Endothelial cell of umbilical vein (primary cell): ENCODE data around the gene ADAMTS17. TPM values are rescaled to one million over a fixed set of nuclear protein-coding genes. Genes with fewer than 3 reads are reported as not detected.

Experiments used
- BruUV-seq: library from RNA; stranded (reverse); fragments of 400-500 nt; replicated peaks from 2 replicates; lab custom pipeline; 2021; lab: Mats Ljungman, UMichigan
- CTCF ChIA-PET: fragments of 300-600, 350-600 bp; sonication (Branson Sonifier 250); formaldehyde crosslinking; loops from one replicate; lab custom pipeline; 2021; ENCODE audit warnings: antibody characterized with exemption, inconsistent platforms; lab: Charles Lee
- POLR2A ChIA-PET: fragments of 300-600, 350-600 bp; sonication (Branson Sonifier 250); formaldehyde crosslinking; loops from one replicate; lab custom pipeline; 2021; ENCODE audit warnings: antibody characterized with exemption, inconsistent platforms; lab: Charles Lee
- DNase-seq: peaks from one replicate; pipeline ENCODE4 v3.0.0-alpha.2; 2011; ENCODE audit warnings: low read depth, low spot score
- FAIRE-seq: peaks from 2 replicates; lab custom pipeline; 2011; peaks lifted over from hg19 to GRCh38; lab: Jason Lieb, UNC
- H2AFZ ChIP-seq: 2 replicates; pipeline ENCODE4 v1.6.0; 2012; ENCODE audit warnings: low read depth, low read length, control low read depth, inconsistent platforms
- H3K27ac ChIP-seq: 2 replicates; pipeline ENCODE4 v1.5.1; 2011; ENCODE audit warnings: low read depth, mild to moderate bottlenecking, control low read depth, low read length, moderate library complexity; ENCODE audit not compliant: insufficient read depth
- H3K27me3 ChIP-seq, 2 experiments: 2 replicates each; pipeline versions ENCODE4 v1.6.0 to v1.6.1; 2011; ENCODE audit warnings: low read length in 2 of 2, mixed read lengths in 1 of 2; ENCODE audit not compliant: control insufficient read depth in 2 of 2, insufficient read depth in 2 of 2
- H3K36me3 ChIP-seq, 2 experiments: 2 replicates in 1 of 2; 3 replicates in 1 of 2; pipeline ENCODE4 v1.5.1; 2011; ENCODE audit warnings: low read length in 2 of 2, mild to moderate bottlenecking in 1 of 2, moderate library complexity in 1 of 2; ENCODE audit not compliant: control insufficient read depth in 2 of 2, insufficient read depth in 2 of 2; ENCODE audit errors: extremely low read depth in 1 of 2
- H3K4me1 ChIP-seq: 3 replicates; pipeline ENCODE4 v1.5.1; 2011; ENCODE audit warnings: mild to moderate bottlenecking, low read length; ENCODE audit not compliant: control insufficient read depth, insufficient read depth; ENCODE audit errors: extremely low read depth
- H3K4me2 ChIP-seq: 2 replicates; pipeline ENCODE4 v1.6.1; 2011; ENCODE audit warnings: low read length, control low read depth, mixed read lengths; ENCODE audit not compliant: insufficient read depth
- H3K4me3 ChIP-seq, 3 experiments: fragments of 200-600 bp in 1 of 3; sonication (generic), shearing (Covaris generic) in 1 of 3; replicated peaks in 1 of 3; 2 replicates each; pipeline ENCODE4 v1.5.1; 2011 to 2016; ENCODE audit warnings: control low read depth in 3 of 3, low read length in 3 of 3, mild to moderate bottlenecking in 2 of 3, inconsistent platforms in 1 of 3, low read depth in 1 of 3, moderate library complexity in 1 of 3; ENCODE audit not compliant: insufficient read depth in 1 of 3
- H3K79me2 ChIP-seq: 2 replicates; pipeline ENCODE4 v1.6.0; 2012; ENCODE audit warnings: low read length, inconsistent platforms; ENCODE audit not compliant: control insufficient read depth, insufficient read depth
- H3K9ac ChIP-seq: replicated peaks from 2 replicates; pipeline ENCODE3; 2011; ENCODE audit warnings: low read length, control low read depth; ENCODE audit not compliant: insufficient read depth; ENCODE audit errors: extremely low read depth
- H3K9me1 ChIP-seq: replicated peaks from 3 replicates; pipeline ENCODE4 v1.6.0; 2011; ENCODE audit warnings: mild to moderate bottlenecking, low read length; ENCODE audit not compliant: control insufficient read depth, insufficient read depth; ENCODE audit errors: extremely low read depth
- H3K9me3 ChIP-seq: replicated peaks from 2 replicates; pipeline ENCODE4 v1.5.1; 2012; ENCODE audit warnings: low read length, inconsistent platforms; ENCODE audit not compliant: control insufficient read depth, insufficient read depth
- H4K20me1 ChIP-seq: replicated peaks from 2 replicates; pipeline ENCODE3; 2011; ENCODE audit warnings: mild to moderate bottlenecking, low read length; ENCODE audit not compliant: control insufficient read depth, insufficient read depth; ENCODE audit errors: extremely low read depth
- EZH2 ChIP-seq: IDR thresholded peaks from 2 replicates; pipeline ENCODE4 v1.6.1; 2012; ENCODE audit warnings: borderline replicate concordance, low read depth, mild to moderate bottlenecking, moderate library complexity, low read length, inconsistent platforms; ENCODE audit not compliant: severe bottlenecking
- FOS ChIP-seq: IDR thresholded peaks from 2 replicates; pipeline ENCODE4 v1.6.1; 2011; ENCODE audit warnings: mild to moderate bottlenecking, low read length, moderate library complexity, borderline replicate concordance; ENCODE audit not compliant: insufficient read depth
- GATA2 ChIP-seq: IDR thresholded peaks from 2 replicates; pipeline ENCODE4 v1.7.0; 2011; ENCODE audit warnings: low read depth, mild to moderate bottlenecking, moderate library complexity, mixed read lengths, low read length; ENCODE audit not compliant: insufficient read length, insufficient read depth
- JUN ChIP-seq: IDR thresholded peaks from 2 replicates; pipeline ENCODE4 v1.6.1; 2011; ENCODE audit warnings: borderline replicate concordance, low read depth; ENCODE audit not compliant: insufficient read length, insufficient read depth
- MYC ChIP-seq: IDR thresholded peaks from one replicate; pipeline ENCODE4 v1.6.1; 2011; ENCODE audit warnings: mild to moderate bottlenecking, low read depth, low read length
- POLR2A ChIP-seq: IDR thresholded peaks from 2 replicates; pipeline ENCODE4 v1.6.1; 2012; ENCODE audit warnings: low read depth, mild to moderate bottlenecking, control low read depth, low read length
- POLR2AphosphoS5 ChIP-seq: IDR thresholded peaks from 2 replicates; pipeline ENCODE4 v1.6.1; 2012; ENCODE audit warnings: low read depth, mild to moderate bottlenecking, control low read depth, low read length, moderate library complexity; ENCODE audit not compliant: insufficient read depth
- dilution Hi-C: fragments of 300-500 bp; cut with MboI; formaldehyde crosslinking; loops from one replicate; pipeline ENCODE4 v1.15.0; 2019; ENCODE audit warnings: low sequenced_read_pairs; ENCODE audit not compliant: extremely low pct_ligation_motif_present
- intact Hi-C: fragments of 100-400 bp; cut with micrococcal nuclease; formaldehyde crosslinking; loops from one replicate; pipeline ENCODE4 v1.10.0; 2022
- polyA plus RNA-seq, 4 experiments: library from polyadenylated mRNA; depleted of rRNA in 3 of 4; stranded (reverse) in 3 of 4; unstranded in 1 of 4; fragments of >200 nt; gene quantifications; 2 replicates each; pipeline versions ENCODE4 v1.2.1 to v1.2.3, GENCODE V29; 2011 to 2012; ENCODE audit warnings: missing spikeins in 1 of 4
- total RNA-seq: library from RNA; stranded (reverse); gene quantifications from 2 replicates; pipeline ENCODE4 v1.2.3, GENCODE V29; 2021
- TF ChIP-seq, protein P1 (sequence below), 2 donors: IDR thresholded peaks; 1 replicate in 1 of 2; 2 replicates in 1 of 2; pipeline ENCODE4 v1.5.1; 2011; ENCODE audit warnings: low read length in 2 of 2, mild to moderate bottlenecking in 2 of 2, moderate library complexity in 2 of 2, control low read depth in 1 of 2, inconsistent platforms in 1 of 2, low read depth in 1 of 2; ENCODE audit not compliant: insufficient read depth in 1 of 2; ENCODE audit errors: extremely low read depth in 1 of 2
- TF ChIP-seq, protein P2 (sequence below): IDR thresholded peaks from 2 replicates; pipeline ENCODE4 v1.6.1; 2011; ENCODE audit not compliant: insufficient read depth, insufficient read length

ADAMTS17 gene
- total and polyA plus RNA-seq, 2 donors (not counting 3 experiments of a cell fraction or from before 2014, with no cell fraction given) = 0.12 TPM; not detected in 1

- no peaks in the 10 kb centered on the region for H3K4me1 ChIP-seq
- no peak overlapping the region for H3K4me2 ChIP-seq
- no peak overlapping the region for H3K9ac ChIP-seq
- H3K9me1 ChIP-seq = no peaks in the 10 kb centered on the region
- no peak overlapping the region for H3K4me3 ChIP-seq
- DNase-seq = no peak
- intact Hi-C loops (no loop called here), dilution Hi-C loops (no loop called here)
- peaks cover 7% of the 10 kb centered on the region for H3K9me3 ChIP-seq
- no peaks in the 10 kb centered on the region for H4K20me1 ChIP-seq
- H2AFZ ChIP-seq = no peak overlapping the region
- H3K27me3 ChIP-seq = no peaks in the 10 kb centered on the region
- TF ChIP-seq, protein P1, sequence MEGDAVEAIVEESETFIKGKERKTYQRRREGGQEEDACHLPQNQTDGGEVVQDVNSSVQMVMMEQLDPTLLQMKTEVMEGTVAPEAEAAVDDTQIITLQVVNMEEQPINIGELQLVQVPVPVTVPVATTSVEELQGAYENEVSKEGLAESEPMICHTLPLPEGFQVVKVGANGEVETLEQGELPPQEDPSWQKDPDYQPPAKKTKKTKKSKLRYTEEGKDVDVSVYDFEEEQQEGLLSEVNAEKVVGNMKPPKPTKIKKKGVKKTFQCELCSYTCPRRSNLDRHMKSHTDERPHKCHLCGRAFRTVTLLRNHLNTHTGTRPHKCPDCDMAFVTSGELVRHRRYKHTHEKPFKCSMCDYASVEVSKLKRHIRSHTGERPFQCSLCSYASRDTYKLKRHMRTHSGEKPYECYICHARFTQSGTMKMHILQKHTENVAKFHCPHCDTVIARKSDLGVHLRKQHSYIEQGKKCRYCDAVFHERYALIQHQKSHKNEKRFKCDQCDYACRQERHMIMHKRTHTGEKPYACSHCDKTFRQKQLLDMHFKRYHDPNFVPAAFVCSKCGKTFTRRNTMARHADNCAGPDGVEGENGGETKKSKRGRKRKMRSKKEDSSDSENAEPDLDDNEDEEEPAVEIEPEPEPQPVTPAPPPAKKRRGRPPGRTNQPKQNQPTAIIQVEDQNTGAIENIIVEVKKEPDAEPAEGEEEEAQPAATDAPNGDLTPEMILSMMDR (IDR thresholded peaks at IDR 0.05; ENCODE audit: extremely low read depth in 1 of 2, insufficient read depth in 1 of 2, low read depth in 1 of 2, low read length in 2 of 2) = no peak
- TF ChIP-seq, protein P2, sequence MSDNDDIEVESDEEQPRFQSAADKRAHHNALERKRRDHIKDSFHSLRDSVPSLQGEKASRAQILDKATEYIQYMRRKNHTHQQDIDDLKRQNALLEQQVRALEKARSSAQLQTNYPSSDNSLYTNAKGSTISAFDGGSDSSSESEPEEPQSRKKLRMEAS = no peak
- TF ChIP-seq JUN = no peak
- no peak for TF ChIP-seq POLR2A
- no peak for TF ChIP-seq EZH2
- TF ChIP-seq MYC = no peak
- no peak for TF ChIP-seq GATA2
- TF ChIP-seq FOS = no peak
- no peak for TF ChIP-seq POLR2AphosphoS5
- ChIA-PET POLR2A (no interaction called here), CTCF (no interaction called here)
- no peaks in the 10 kb centered on the region for H3K36me3 ChIP-seq
- no peak overlapping the region for H3K27ac ChIP-seq
- no peaks in the 10 kb centered on the region for H3K79me2 ChIP-seq
- BruUV-seq = no TSS peak
- FAIRE-seq = no peak
Observed at GRCh38 chr15:100309109-100310040, 32.4 kb downstream of the ADAMTS17 start.
